AG04450 (cell line): ENCODE data around the gene STC2. TPM values are rescaled to one million over a fixed set of nuclear protein-coding genes. Genes with fewer than 3 reads are reported as not detected.

Source experiments
- CTCF ChIA-PET: fragments of 300-600, 350-600 bp; formaldehyde crosslinking; extraction: SDS; loops from one replicate; lab custom pipeline; 2022; ENCODE audit warnings: antibody characterized with exemption, inconsistent platforms; lab: Charles Lee
- POLR2A ChIA-PET: fragments of 350-600 bp; formaldehyde crosslinking; extraction: SDS; loops from one replicate; lab custom pipeline; 2021; ENCODE audit warnings: antibody characterized with exemption, inconsistent platforms; lab: Yijun Ruan, JAX
- DNase-seq: peaks from one replicate; pipeline ENCODE4 v3.0.0-alpha.2; 2011; ENCODE audit warnings: low read depth, low spot score
- H3K27ac ChIP-seq: one replicate; pipeline ENCODE4 v1.5.1; 2012; ENCODE audit warnings: low read depth, low read length, control low read depth
- H3K27me3 ChIP-seq: one replicate; pipeline ENCODE4 v1.6.0; 2012; ENCODE audit warnings: low read length; ENCODE audit not compliant: control insufficient read depth, insufficient read depth
- H3K4me3 ChIP-seq: 2 replicates; pipeline ENCODE4 v1.5.1; 2011; ENCODE audit warnings: mild to moderate bottlenecking, low read depth, low read length, control low read depth
- H3K9me3 ChIP-seq: 2 replicates; pipeline ENCODE4 v1.5.1; 2012; ENCODE audit warnings: low read length; ENCODE audit not compliant: control insufficient read depth, insufficient read depth
- polyA plus RNA-seq: library from polyadenylated mRNA; depleted of rRNA; stranded (reverse); fragments of >200 nt; gene quantifications from 2 replicates; pipeline ENCODE4 v1.2.3, GENCODE V29; 2011
- TF ChIP-seq, protein P1 (sequence below): IDR thresholded peaks from 2 replicates; pipeline ENCODE4 v1.5.1; 2011; ENCODE audit warnings: low read depth, low read length, control low read depth, inconsistent platforms

The STC2 gene
- polyA plus RNA-seq, 1 experiment: 185 TPM

DNA sequence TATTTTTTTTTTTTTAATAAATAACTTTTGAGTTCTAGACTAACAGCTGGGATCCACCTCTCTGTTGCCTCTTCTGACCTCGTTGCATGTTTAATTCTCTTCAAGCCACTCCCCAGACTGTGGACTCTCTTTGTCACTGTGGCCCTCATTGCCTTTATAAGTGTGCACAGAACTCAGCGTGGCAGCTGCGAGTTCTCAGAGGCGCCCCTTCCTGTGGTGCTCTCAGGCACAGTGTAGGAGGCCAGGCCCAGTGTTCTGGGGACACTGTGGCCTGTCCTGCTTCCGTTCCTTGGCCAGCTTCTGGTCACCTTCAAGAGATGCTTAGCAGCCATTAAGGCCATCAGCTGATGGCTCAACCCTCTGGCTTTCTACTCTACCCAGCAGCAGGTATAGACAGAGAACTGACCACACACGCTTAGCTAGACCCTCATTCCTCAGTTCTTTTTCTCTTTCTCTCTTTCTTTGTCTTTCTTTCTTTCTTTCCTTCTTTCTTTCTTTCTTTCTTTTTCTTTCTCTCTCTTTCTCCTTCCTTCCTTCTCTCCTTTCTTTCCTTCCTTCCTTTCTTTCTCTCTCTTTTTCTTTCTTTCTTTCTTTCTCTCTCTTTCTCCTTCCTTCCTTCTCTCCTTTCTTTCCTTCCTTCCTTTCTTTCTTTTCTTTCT lies 27.7 kb downstream of the STC2 start:
- no peaks in the 10 kb centered on the region; the same call in 1 of the 2 replicates for H3K9me3 ChIP-seq
- H3K27ac ChIP-seq: no peak overlapping the region
- no peaks in the 10 kb centered on the region for H3K27me3 ChIP-seq
- no peak for DNase-seq
- CTCF ChIA-PET: interaction anchor here (1.0 kb wide), 1 partner anchor 31 kb away, joined by 3 read pairs; no protein-coding TSS in a partner anchor
- no peak overlapping the region for H3K4me3 ChIP-seq
- POLR2A ChIA-PET: no interaction called here
- TF ChIP-seq, protein P1, sequence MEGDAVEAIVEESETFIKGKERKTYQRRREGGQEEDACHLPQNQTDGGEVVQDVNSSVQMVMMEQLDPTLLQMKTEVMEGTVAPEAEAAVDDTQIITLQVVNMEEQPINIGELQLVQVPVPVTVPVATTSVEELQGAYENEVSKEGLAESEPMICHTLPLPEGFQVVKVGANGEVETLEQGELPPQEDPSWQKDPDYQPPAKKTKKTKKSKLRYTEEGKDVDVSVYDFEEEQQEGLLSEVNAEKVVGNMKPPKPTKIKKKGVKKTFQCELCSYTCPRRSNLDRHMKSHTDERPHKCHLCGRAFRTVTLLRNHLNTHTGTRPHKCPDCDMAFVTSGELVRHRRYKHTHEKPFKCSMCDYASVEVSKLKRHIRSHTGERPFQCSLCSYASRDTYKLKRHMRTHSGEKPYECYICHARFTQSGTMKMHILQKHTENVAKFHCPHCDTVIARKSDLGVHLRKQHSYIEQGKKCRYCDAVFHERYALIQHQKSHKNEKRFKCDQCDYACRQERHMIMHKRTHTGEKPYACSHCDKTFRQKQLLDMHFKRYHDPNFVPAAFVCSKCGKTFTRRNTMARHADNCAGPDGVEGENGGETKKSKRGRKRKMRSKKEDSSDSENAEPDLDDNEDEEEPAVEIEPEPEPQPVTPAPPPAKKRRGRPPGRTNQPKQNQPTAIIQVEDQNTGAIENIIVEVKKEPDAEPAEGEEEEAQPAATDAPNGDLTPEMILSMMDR: no peak

DNA sequence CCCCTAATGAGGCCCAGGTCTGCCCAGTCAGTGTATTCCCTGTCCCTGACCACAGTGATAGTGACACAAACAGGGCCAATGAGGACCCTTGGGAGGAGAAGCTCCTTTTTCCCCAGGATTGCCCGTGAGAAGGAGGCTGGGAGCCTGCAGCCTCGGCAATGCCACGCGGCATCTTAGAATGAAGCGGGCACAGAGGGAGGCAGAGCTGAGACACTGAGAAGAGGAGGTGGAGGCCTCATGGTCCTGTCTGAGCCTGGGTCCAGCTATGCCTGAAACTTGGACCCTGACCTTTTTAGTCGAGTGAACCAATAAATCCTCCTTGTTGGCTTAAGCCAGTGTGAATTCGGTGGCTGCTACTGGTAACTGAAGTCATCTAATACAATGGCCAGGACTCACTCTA lies 28.4 kb downstream of the STC2 start:
- Histone ChIP-seq H3K4me3 (no peak overlapping the region), H3K9me3 (no peaks in the 10 kb centered on the region; the same call in 1 of the 2 replicates), H3K27me3 (no peaks in the 10 kb centered on the region), H3K27ac (no peak overlapping the region)
- TF ChIP-seq, protein P1: no peak
- DNase-seq: no peak
- POLR2A ChIA-PET: no interaction called here
- CTCF ChIA-PET: interaction anchor here (1.0 to 1.7 kb wide), 2 partner anchors 32 to 316 kb away, joined by 3 to 8 read pairs; no protein-coding TSS in a partner anchor

DNA sequence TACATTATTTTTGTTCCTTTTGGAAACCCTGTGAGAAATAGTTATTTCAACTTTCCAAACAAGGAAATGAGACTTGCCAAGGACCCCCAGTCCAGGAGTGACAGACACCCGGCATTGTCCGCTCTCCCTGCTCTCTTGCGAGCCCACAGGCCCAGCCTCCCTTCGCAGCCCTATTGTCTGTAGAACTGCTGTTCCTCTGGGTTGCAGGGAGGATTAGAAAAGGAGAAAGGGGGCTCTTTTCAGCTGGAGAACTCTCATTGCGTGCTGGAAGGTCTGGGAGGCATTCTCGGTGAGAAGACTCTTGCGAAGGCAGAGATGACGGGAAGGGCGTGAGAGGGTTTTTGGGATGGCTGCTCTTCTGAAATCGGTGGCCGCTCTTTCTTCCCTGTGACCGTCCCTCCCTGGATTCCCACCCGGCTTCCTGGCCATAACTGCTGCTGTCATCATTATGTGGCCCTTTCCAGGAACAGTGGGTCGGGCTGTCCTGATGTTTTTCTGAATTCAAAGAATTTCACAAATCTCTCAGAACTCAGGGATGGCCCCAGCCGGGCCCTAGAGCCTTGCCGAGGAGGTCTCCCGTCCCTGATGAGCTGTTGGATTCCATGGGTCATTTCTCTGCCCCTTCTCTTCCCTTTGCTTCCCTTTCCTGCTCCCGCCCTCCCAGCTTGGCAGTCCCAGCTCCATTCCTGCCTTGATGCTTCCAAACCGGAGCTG lies 29.8 kb downstream of the STC2 start:
- DNase-seq: no peak
- POLR2A ChIA-PET: no interaction called here
- TF ChIP-seq, protein P1: no peak
- H3K27ac ChIP-seq: no peak overlapping the region
- no peaks in the 10 kb centered on the region; the same call in 1 of the 2 replicates for H3K9me3 ChIP-seq
- no peaks in the 10 kb centered on the region for H3K27me3 ChIP-seq
- H3K4me3 ChIP-seq: no peak overlapping the region
- CTCF ChIA-PET: interaction anchor here (0.6 to 7.6 kb wide), 4 partner anchors 33 to 1931 kb away, joined by 8 to 121 read pairs (median 61); partner anchors contain the start of gene STC2

DNA sequence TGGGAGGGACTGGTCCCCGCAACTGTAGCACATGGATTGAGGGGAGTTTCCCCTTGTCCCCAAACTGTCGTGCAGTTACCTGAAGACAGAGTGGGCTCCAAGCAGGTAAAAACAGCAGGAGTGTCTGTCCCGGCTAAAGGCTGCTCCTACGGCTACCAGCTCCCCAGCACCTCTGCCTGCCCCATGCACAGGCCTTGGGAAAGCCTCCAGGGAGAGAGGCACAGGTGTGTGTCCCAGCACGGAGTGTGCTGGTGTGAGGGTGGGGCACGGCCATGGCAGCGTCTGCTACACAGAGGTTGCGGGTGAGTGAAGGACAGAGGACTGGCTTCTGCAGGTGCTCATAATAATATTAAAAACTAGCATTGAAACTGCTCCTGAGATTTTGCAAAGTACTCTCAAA lies 30.4 kb downstream of the STC2 start:
- POLR2A ChIA-PET: no interaction called here
- TF ChIP-seq, protein P1: no peak
- H3K27ac ChIP-seq: no peak overlapping the region
- H3K9me3 ChIP-seq: no peaks in the 10 kb centered on the region; the same call in 1 of the 2 replicates
- CTCF ChIA-PET: interaction anchor here (7.1 to 7.6 kb wide), 2 partner anchors 33 to 274 kb away, joined by 114 to 121 read pairs; partner anchors contain the start of gene STC2
- no peak overlapping the region for H3K4me3 ChIP-seq
- no peaks in the 10 kb centered on the region for H3K27me3 ChIP-seq
- DNase-seq: no peak
